Muscle layer of colon (tissue), 2 donors: ENCODE results near the gene BACH2.
"Not testable (repeated sequence)": the region's sequence is repeated elsewhere in the genome, so short reads cannot be mapped to it uniquely, and the experiment has no call there.

ENCODE experiments used
- H3K27ac ChIP-seq: one replicate; pipeline ENCODE4 v1.7.0; 2013; ENCODE audit warnings: low read depth, mild to moderate bottlenecking, low read length, moderate library complexity
- H3K27me3 ChIP-seq, 2 donors: one replicate each; pipeline ENCODE4 v1.7.0; 2013; ENCODE audit warnings: low read length in 2 of 2, mild to moderate bottlenecking in 2 of 2; ENCODE audit not compliant: insufficient read depth in 2 of 2, control insufficient read depth in 1 of 2
- H3K36me3 ChIP-seq: one replicate; pipeline ENCODE4 v1.7.0; 2013; ENCODE audit warnings: mild to moderate bottlenecking, low read length; ENCODE audit not compliant: insufficient read depth
- H3K4me1 ChIP-seq: one replicate; pipeline ENCODE4 v1.7.0; 2013; ENCODE audit warnings: mild to moderate bottlenecking, low read length; ENCODE audit not compliant: insufficient read depth
- H3K4me3 ChIP-seq, 2 donors: one replicate each; pipeline ENCODE4 v1.7.0; 2013; ENCODE audit warnings: low read length in 2 of 2, low read depth in 1 of 2, mild to moderate bottlenecking in 1 of 2, moderate library complexity in 1 of 2
- H3K9ac ChIP-seq: one replicate; pipeline ENCODE4 v1.7.0; 2013; ENCODE audit warnings: low read length
- H3K9me3 ChIP-seq: one replicate; pipeline ENCODE4 v1.7.0; 2013; ENCODE audit warnings: mild to moderate bottlenecking, low read length
- donor health status: abdominal sarcoma.
- donor health status: Adenocarcinoma of cecum.

BACH2 gene

DNA sequence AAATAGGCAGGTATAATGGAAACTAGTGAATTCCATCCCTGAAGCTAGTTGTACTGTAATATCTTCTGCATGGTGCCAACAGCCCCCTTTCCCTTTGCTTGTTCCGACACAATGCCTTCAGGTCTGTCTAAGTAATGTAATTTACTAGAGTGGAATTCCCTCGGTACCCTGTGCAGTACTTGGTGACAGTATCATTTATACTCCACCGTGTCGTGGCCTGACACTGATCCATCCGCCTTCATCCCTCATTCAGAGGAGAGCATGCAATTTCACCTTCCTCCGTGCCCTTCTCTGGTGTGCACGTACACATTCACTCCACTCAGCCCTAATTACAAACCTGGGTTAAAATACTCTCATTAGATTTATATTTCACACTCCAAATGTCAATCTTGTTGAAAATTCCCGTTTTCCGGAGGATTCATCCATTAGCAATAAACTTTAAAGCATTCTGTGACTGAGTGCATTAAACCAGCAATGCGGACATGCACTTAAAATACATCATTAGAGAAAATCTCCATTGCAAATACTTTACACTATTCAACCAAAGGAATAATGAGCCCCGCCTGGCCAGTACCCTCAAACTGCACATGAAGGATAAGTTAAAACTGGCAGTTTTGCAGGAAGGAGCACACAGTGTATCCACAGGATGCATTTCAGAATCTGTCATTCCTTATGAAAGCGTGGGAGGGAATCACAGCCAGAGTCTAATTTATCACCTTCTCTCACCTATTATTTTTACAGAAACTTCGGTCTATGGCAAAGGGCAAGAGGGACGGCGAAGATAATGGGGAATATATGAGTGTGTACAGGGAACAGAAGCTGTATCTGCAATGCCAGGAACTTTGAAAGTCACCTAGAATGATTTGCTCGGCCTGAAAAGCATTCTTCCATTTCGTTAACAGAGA lies 219.9 kb downstream of the BACH2 start:
- no peak overlapping the region for H3K27ac ChIP-seq

GRCh38 chr6:90074161-90074850 lies 222.3 kb downstream of the BACH2 start:
- no peaks in the 10 kb centered on the region for H3K9me3 ChIP-seq
- H3K9ac ChIP-seq: no peak overlapping the region
- H3K27ac ChIP-seq: no peak overlapping the region
- no peaks in the 10 kb centered on the region for H3K4me1 ChIP-seq
- no peaks in the 10 kb centered on the region for H3K36me3 ChIP-seq
- no peaks in the 10 kb centered on the region for H3K27me3 ChIP-seq
- no peak overlapping the region for H3K4me3 ChIP-seq

More for the DNA sequence above, 219.9 kb downstream of the BACH2 start:
- no peak overlapping the region for H3K9ac ChIP-seq
- no peak overlapping the region for H3K4me3 ChIP-seq
- no peaks in the 10 kb centered on the region for H3K4me1 ChIP-seq
- no peaks in the 10 kb centered on the region for H3K36me3 ChIP-seq
- H3K27me3 ChIP-seq: no peaks in the 10 kb centered on the region
- H3K9me3 ChIP-seq: no peaks in the 10 kb centered on the region

GRCh38 chr6:90072935-90073464 lies 223.6 kb downstream of the BACH2 start:
- Histone ChIP-seq H3K27ac (no peak overlapping the region), H3K27me3 (no peaks in the 10 kb centered on the region), H3K4me1 (no peaks in the 10 kb centered on the region), H3K36me3 (no peaks in the 10 kb centered on the region), H3K9ac (no peak overlapping the region), H3K4me3 (no peak overlapping the region), H3K9me3 (no peaks in the 10 kb centered on the region)

GRCh38 chr6:90072501-90072900 lies 224.1 kb downstream of the BACH2 start:
- no peak overlapping the region for H3K4me3 ChIP-seq
- H3K36me3 ChIP-seq: no peaks in the 10 kb centered on the region
- no peaks in the 10 kb centered on the region for H3K9me3 ChIP-seq
- H3K9ac ChIP-seq: no peak overlapping the region
- no peak overlapping the region for H3K27ac ChIP-seq
- no peaks in the 10 kb centered on the region for H3K4me1 ChIP-seq
- H3K27me3 ChIP-seq: no peaks in the 10 kb centered on the region

GRCh38 chr6:90068703-90069523 lies 227.7 kb downstream of the BACH2 start:
- Histone ChIP-seq H3K4me3 (no peak overlapping the region), H3K27ac (no peak overlapping the region), H3K36me3 (no peaks in the 10 kb centered on the region), H3K4me1 (no peaks in the 10 kb centered on the region), H3K27me3 (no peaks in the 10 kb centered on the region), H3K9me3 (no peaks in the 10 kb centered on the region), H3K9ac (no peak overlapping the region)

GRCh38 chr6:90068264-90068663 lies 228.4 kb downstream of the BACH2 start:
- H3K4me1 ChIP-seq: no peaks in the 10 kb centered on the region
- H3K9ac ChIP-seq: no peak overlapping the region
- H3K27me3 ChIP-seq: no peaks in the 10 kb centered on the region
- H3K4me3 ChIP-seq: no peak overlapping the region
- no peaks in the 10 kb centered on the region for H3K36me3 ChIP-seq
- no peak overlapping the region for H3K27ac ChIP-seq
- no peaks in the 10 kb centered on the region for H3K9me3 ChIP-seq

DNA sequence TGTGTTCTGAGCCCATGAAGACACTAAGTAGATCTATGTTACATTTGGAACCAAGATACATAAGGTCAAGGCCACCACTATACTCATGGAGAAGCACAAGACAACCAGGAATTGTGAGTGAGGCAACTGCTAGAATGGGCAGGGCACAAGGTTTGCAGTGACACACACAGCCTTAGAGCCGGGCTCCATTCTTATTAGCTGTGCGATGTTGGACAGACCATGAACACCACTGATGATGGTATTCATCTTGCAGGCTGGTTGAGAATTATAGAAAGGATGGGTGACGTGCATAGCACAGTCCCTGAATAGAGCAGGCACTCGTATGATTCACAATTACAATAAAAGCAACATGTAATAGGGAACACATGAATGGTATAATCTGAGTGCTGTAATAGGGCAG lies 229.9 kb downstream of the BACH2 start:
- Histone ChIP-seq H3K9ac (no peak overlapping the region), H3K9me3 (no peaks in the 10 kb centered on the region), H3K36me3 (no peaks in the 10 kb centered on the region), H3K27ac (no peak overlapping the region), H3K4me3 (no peak overlapping the region), H3K27me3 (no peaks in the 10 kb centered on the region), H3K4me1 (no peaks in the 10 kb centered on the region)

- Histone ChIP-seq H3K27ac (no peak overlapping the region), H3K4me3 (no peak overlapping the region), H3K4me1 (no peaks in the 10 kb centered on the region)
Observed at GRCh38 chr6:90065173-90065572, 231.5 kb downstream of the BACH2 start.

GRCh38 chr6:90062667-90063066 lies 234.0 kb downstream of the BACH2 start:
- H3K4me3 ChIP-seq: no peak overlapping the region
- H3K27me3 ChIP-seq: no peaks in the 10 kb centered on the region
- H3K9ac ChIP-seq: no peak overlapping the region
- no peaks in the 10 kb centered on the region for H3K36me3 ChIP-seq
- H3K9me3 ChIP-seq: no peaks in the 10 kb centered on the region
- H3K27ac ChIP-seq: no peak overlapping the region
- H3K4me1 ChIP-seq: no peaks in the 10 kb centered on the region

More at GRCh38 chr6:90065173-90065572, 231.5 kb downstream of the BACH2 start:
- no peaks in the 10 kb centered on the region for H3K36me3 ChIP-seq
- H3K9ac ChIP-seq: no peak overlapping the region
- H3K27me3 ChIP-seq: no peaks in the 10 kb centered on the region
- H3K9me3 ChIP-seq: no peaks in the 10 kb centered on the region

DNA sequence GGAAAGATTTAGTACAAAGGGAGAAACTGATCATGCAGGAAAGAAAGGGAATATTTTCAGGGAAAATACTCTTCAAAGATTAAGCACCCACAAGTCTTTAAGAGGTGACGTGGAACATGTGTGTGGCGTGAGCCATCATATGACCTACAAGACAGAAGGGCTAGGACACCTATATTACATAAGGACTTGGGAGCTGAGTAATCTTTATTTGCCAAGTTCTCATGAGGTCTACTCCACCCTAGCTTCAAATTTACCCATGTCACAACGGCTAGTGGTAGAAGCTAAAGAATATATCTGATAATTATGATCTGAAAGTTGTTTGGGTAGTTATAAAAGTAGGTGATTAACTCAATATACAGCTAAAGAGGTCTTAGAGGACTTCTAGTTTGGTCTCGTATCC lies 234.6 kb downstream of the BACH2 start:
- no peak overlapping the region for H3K9ac ChIP-seq
- H3K27ac ChIP-seq: no peak overlapping the region
- H3K4me1 ChIP-seq: no peaks in the 10 kb centered on the region
- H3K27me3 ChIP-seq: no peaks in the 10 kb centered on the region
- no peak overlapping the region for H3K4me3 ChIP-seq
- no peaks in the 10 kb centered on the region for H3K9me3 ChIP-seq
- H3K36me3 ChIP-seq: no peaks in the 10 kb centered on the region

DNA sequence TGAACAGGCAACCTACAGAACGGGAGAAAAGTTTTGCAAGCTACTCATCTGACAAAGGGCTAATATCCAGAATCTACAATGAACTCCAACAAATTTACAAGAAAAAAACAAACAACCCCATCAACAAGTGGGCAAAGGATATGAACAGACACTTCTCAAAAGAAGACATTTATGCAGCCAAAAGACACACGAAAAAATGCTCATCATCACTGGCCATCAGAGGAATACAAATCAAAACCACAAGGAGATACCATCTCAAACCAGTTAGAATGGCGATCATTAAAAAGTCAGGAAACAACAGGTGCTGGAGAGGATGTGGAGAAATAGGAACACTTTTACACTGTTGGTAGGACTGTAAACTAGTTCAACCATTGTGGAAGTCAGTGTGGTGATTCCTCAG lies 237.5 kb downstream of the BACH2 start:
- H3K36me3 ChIP-seq, H3K27ac ChIP-seq, H3K27me3 ChIP-seq, H3K4me1 ChIP-seq, H3K9me3 ChIP-seq, H3K9ac ChIP-seq, H3K4me3 ChIP-seq: not testable (repeated sequence)
